K562 (cell line): ENCODE measurements around the gene SPINT2. TPM values are rescaled to one million over a fixed set of nuclear protein-coding genes. Genes with fewer than 3 reads are reported as not detected.

Source experiments
- ATF3 ChIP-seq, 2 experiments: fragments of 450-650 bp in 1 of 2; sonication (generic) in 1 of 2; formaldehyde crosslinking in 1 of 2; IDR thresholded peaks in 1 of 2; conservative IDR thresholded peaks in 1 of 2; 2 replicates each; pipeline versions ENCODE4 v1.6.1 to v1.8.1; 2016 to 2023; ENCODE audit warnings: mild to moderate bottlenecking in 2 of 2, moderate library complexity in 2 of 2, inconsistent platforms in 1 of 2, missing genetic modification reagents in 1 of 2
- C11orf30 ChIP-seq: fragments of 450-650 bp; IDR thresholded peaks from 2 replicates; pipeline ENCODE4 v1.6.1; 2016; ENCODE audit warnings: low read depth, mild to moderate bottlenecking
- CBX3 ChIP-seq, 2 experiments: IDR thresholded peaks; 1 replicate in 1 of 2; 2 replicates in 1 of 2; pipeline ENCODE4 v1.6.1; 2012; ENCODE audit warnings: inconsistent platforms in 2 of 2, low read length in 2 of 2, borderline replicate concordance in 1 of 2, control low read depth in 1 of 2
- COPS2 ChIP-seq: fragments of 450-650 bp; conservative IDR thresholded peaks from 2 replicates; pipeline ENCODE4 v1.6.1; 2016; ENCODE audit warnings: mild to moderate bottlenecking, moderate library complexity
- ELK1 ChIP-seq: sonication (generic); formaldehyde crosslinking; IDR thresholded peaks from 2 replicates; pipeline ENCODE4 v1.8.1; 2022; ENCODE audit warnings: missing genetic modification reagents
- EP300 ChIP-seq: IDR thresholded peaks from 2 replicates; pipeline ENCODE4 v1.6.1; 2012; ENCODE audit warnings: low read length, improper control_type of control experiment
- FIP1L1 ChIP-seq: fragments of 200-400 bp; formaldehyde crosslinking; IDR thresholded peaks from 2 replicates; pipeline ENCODE4 v1.6.1; 2018; ENCODE audit warnings: mild to moderate bottlenecking, low read depth, low read length; ENCODE audit not compliant: poor library complexity, severe bottlenecking
- GATA2 ChIP-seq: sonication (generic); formaldehyde crosslinking; IDR thresholded peaks from 2 replicates; pipeline ENCODE4 v1.4.0; 2020; ENCODE audit warnings: mild to moderate bottlenecking, missing genetic modification reagents
- HCFC1 ChIP-seq: IDR thresholded peaks from 2 replicates; pipeline ENCODE4 v1.6.1; 2012; ENCODE audit warnings: low read depth, low read length, improper control_type of control experiment
- HDAC6 ChIP-seq: IDR thresholded peaks from 2 replicates; pipeline ENCODE4 v1.6.1; 2012; ENCODE audit warnings: low read depth, mild to moderate bottlenecking, control low read depth, inconsistent platforms, low read length, moderate library complexity
- KDM4B ChIP-seq, 2 experiments: fragments of 450-650 bp in 1 of 2; sonication (generic) in 1 of 2; IDR thresholded peaks; 2 replicates each; pipeline ENCODE4 v1.6.1; 2016 to 2017; ENCODE audit warnings: borderline replicate concordance in 2 of 2, antibody characterized with exemption in 1 of 2, low read depth in 1 of 2, mild to moderate bottlenecking in 1 of 2
- KDM5B ChIP-seq: fragments of 200-600 bp; sonication (generic); IDR thresholded peaks from 2 replicates; pipeline ENCODE4 v1.6.1; 2012; ENCODE audit warnings: low read depth, mild to moderate bottlenecking, moderate library complexity, low read length, control low read depth, inconsistent platforms; ENCODE audit not compliant: insufficient replicate concordance
- KLF16 ChIP-seq: IDR thresholded peaks from 2 replicates; pipeline ENCODE4 v1.6.1; 2016; ENCODE audit warnings: antibody characterized with exemption
- MCM2 ChIP-seq: fragments of 450-650 bp; IDR thresholded peaks from 2 replicates; pipeline ENCODE4 v1.6.1; 2017; ENCODE audit warnings: low read depth, mild to moderate bottlenecking
- PHB ChIP-seq: fragments of 250-450 bp; sonication (Bioruptor Pico); IDR thresholded peaks from 2 replicates; pipeline ENCODE4 v1.5.0; 2021
- PPARD ChIP-seq: fragments of 250-450 bp; sonication (Bioruptor Pico); IDR thresholded peaks from 2 replicates; pipeline ENCODE4 v1.8.0; 2022; ENCODE audit warnings: inconsistent platforms, mild to moderate bottlenecking, moderate library complexity
- RBM39 ChIP-seq: fragments of 200-400 bp; formaldehyde crosslinking; optimal IDR thresholded peaks from 2 replicates; pipeline ENCODE3; 2018; ENCODE audit warnings: low read depth, low read length
- SMARCB1 ChIP-seq: IDR thresholded peaks from 2 replicates; pipeline ENCODE4 v1.6.1; 2011; ENCODE audit warnings: improper control_type of control experiment, low read depth; ENCODE audit not compliant: insufficient read length
- SMC3 ChIP-seq: conservative IDR thresholded peaks from 2 replicates; pipeline ENCODE4 v1.6.1; 2011; ENCODE audit warnings: low read depth, low read length, improper control_type of control experiment; ENCODE audit not compliant: insufficient read depth
- ZNF274 ChIP-seq: IDR thresholded peaks from 2 replicates; pipeline ENCODE4 v1.6.1; 2011; ENCODE audit warnings: low read depth, mild to moderate bottlenecking, low read length, moderate library complexity, borderline replicate concordance
- ZNF431 ChIP-seq: sonication (generic); formaldehyde crosslinking; IDR thresholded peaks from 2 replicates; pipeline ENCODE4 v1.8.0; 2022; ENCODE audit warnings: mild to moderate bottlenecking, missing genetic modification reagents
- ZNF512 ChIP-seq: IDR thresholded peaks from 2 replicates; pipeline ENCODE4 v1.6.1; 2016; ENCODE audit warnings: missing genetic modification characterization, missing compliant biosample characterization
- ZNF655 ChIP-seq: fragments of 250-450 bp; sonication (Bioruptor Pico); IDR thresholded peaks from 2 replicates; pipeline ENCODE4 v1.5.0; 2021
- polyA plus RNA-seq, 8 experiments: library from polyadenylated mRNA; depleted of rRNA in 4 of 8; stranded (reverse) in 5 of 8; unstranded in 3 of 8; fragments of >200 nt; fragmentation: Nextera tagmentation in 2 of 8; fragmentation: Illumina TruSeq in 1 of 8; extraction: Ambion mirVana in 2 of 8; extraction: Trizol in 1 of 8; gene quantifications; 2 replicates each; pipeline versions ENCODE4 v1.2.1 to v1.2.3, GENCODE V29; 2011 to 2014; ENCODE audit warnings: inconsistent platforms in 1 of 8, missing spikeins in 1 of 8
- total RNA-seq, 7 experiments: library from RNA; depleted of rRNA in 6 of 7; stranded (reverse); fragments of >200 nt in 6 of 7; fragmentation: Illumina TruSeq in 2 of 7; extraction: Trizol in 2 of 7; gene quantifications; 2 replicates each; pipeline versions ENCODE4 v1.2.1 to v1.2.3, GENCODE V29; 2011 to 2021; ENCODE audit warnings: low replicate concordance in 1 of 7

Gene SPINT2
- total and polyA plus RNA-seq, 9 of the 15 experiments (the other 6 are each of a cell fraction or from before 2014, with no cell fraction given): 0.65 to 4.5 (median 3.4) TPM

GRCh38 chr19:38317104-38317612 lies 52.8 kb downstream of the SPINT2 start (continued):
- TF ChIP-seq ZNF655 (CRISPR knock-in tag) (no peak), CBX3 (IDR thresholded peaks at IDR 0.05; ENCODE audit: borderline replicate concordance in 1 of 2, low read length in 2 of 2) (peak in 1 of 2 experiments; percentile 56; a peak in 1 of 3 replicates), KDM4B (IDR thresholded peaks at IDR 0.05; ENCODE audit: borderline replicate concordance in 2 of 2, low read depth in 1 of 2) (no peak; a peak in 1 of 4 replicates), MCM2 (no peak), ZNF431 (CRISPR knock-in tag) (0 out of 2 replicates have a peak, but pooled peaks have one; percentile 22), SMARCB1 (peak; percentile 72), HDAC6 (no peak), ZNF274 (no peak), ZNF512 (tag) (no peak), ATF3 (IDR thresholded peaks at IDR 0.05) (peak; percentile 39; the same call in 1 of the 2 replicates), ATF3 (CRISPR knock-in tag; conservative IDR thresholded peaks at IDR 0.05) (no peak), GATA2 (CRISPR knock-in tag) (peak; percentile 97), PHB (CRISPR knock-in tag) (no peak), KDM5B (peak; percentile 20), PPARD (CRISPR knock-in tag) (no peak), KLF16 (peak; percentile 96), HCFC1 (no peak), SMC3 (no peak), EP300 (peak; percentile 99), FIP1L1 (no peak), COPS2 (no peak), C11orf30 (no peak), RBM39 (no peak), ELK1 (CRISPR knock-in tag) (no peak)
